HepG2 (cell line): Measurements from ENCODE around the gene TMIGD3.

ENCODE experiments used
- ATF7 ChIP-seq, 2 experiments: fragments of 450-650 bp in 1 of 2; sonication (generic) in 1 of 2; formaldehyde crosslinking in 1 of 2; IDR thresholded peaks; 2 replicates each; pipeline versions ENCODE4 v1.4.0 to v1.6.1; 2016 to 2020; ENCODE audit warnings: antibody characterized with exemption in 1 of 2, mild to moderate bottlenecking in 1 of 2, missing genetic modification reagents in 1 of 2
- SIN3A ChIP-seq: IDR thresholded peaks from 2 replicates; pipeline ENCODE4 v1.6.1; 2011; ENCODE audit warnings: low read depth, mild to moderate bottlenecking, control low read depth, low read length, borderline replicate concordance
- ZNF331 ChIP-seq: sonication (generic); formaldehyde crosslinking; IDR thresholded peaks from 2 replicates; pipeline ENCODE4 v1.4.0; 2020; ENCODE audit warnings: missing genetic modification reagents
- ZNF737 ChIP-seq: sonication (generic); formaldehyde crosslinking; IDR thresholded peaks from 2 replicates; pipeline ENCODE4 v1.5.0; 2020; ENCODE audit warnings: missing genetic modification reagents, mild to moderate bottlenecking, borderline replicate concordance
- TF ChIP-seq, protein P1 (sequence below): sonication (generic); formaldehyde crosslinking; IDR thresholded peaks from 2 replicates; pipeline ENCODE4 v1.4.0; 2020; ENCODE audit warnings: missing genetic modification reagents, borderline replicate concordance

DNA sequence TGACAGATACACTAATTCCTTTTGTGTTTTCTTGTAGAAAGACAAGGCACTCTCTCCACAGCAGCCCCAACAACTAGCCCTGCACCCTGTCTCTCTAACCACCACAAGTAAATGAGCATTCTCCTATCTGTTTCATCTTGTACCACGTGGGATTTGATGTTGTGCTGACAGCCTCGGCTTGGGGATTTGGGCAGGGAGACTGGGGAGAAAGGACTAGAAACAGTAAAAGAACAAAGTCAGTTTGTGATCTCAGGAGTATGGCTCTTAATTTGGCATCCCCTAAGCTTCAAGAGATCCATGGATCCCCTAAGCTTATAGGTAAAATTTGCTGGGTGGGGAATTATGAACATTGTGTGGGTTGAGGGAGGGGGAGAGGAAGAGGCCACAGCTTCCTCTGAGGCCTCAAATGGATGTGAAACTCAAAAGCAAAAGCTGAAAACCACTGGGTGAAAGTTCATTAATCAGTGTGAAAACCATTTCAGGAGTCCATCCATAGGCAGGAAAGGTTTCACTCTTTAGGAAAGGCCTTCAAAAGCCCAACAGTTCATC is 26.6 kb downstream of the TMIGD3 start:
- TF ChIP-seq SIN3A: no peak
- no peak for TF ChIP-seq ATF7 (IDR thresholded peaks at IDR 0.05)
- TF ChIP-seq ATF7 (CRISPR knock-in tag; IDR thresholded peaks at IDR 0.05): no peak
- TF ChIP-seq, protein P1, sequence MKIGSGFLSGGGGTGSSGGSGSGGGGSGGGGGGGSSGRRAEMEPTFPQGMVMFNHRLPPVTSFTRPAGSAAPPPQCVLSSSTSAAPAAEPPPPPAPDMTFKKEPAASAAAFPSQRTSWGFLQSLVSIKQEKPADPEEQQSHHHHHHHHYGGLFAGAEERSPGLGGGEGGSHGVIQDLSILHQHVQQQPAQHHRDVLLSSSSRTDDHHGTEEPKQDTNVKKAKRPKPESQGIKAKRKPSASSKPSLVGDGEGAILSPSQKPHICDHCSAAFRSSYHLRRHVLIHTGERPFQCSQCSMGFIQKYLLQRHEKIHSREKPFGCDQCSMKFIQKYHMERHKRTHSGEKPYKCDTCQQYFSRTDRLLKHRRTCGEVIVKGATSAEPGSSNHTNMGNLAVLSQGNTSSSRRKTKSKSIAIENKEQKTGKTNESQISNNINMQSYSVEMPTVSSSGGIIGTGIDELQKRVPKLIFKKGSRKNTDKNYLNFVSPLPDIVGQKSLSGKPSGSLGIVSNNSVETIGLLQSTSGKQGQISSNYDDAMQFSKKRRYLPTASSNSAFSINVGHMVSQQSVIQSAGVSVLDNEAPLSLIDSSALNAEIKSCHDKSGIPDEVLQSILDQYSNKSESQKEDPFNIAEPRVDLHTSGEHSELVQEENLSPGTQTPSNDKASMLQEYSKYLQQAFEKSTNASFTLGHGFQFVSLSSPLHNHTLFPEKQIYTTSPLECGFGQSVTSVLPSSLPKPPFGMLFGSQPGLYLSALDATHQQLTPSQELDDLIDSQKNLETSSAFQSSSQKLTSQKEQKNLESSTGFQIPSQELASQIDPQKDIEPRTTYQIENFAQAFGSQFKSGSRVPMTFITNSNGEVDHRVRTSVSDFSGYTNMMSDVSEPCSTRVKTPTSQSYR (CRISPR knock-in tag): no peak
- no peak for TF ChIP-seq ZNF737 (CRISPR knock-in tag)
- no peak for TF ChIP-seq ZNF331 (CRISPR knock-in tag)
